Amygdala (tissue), 56 donors: Measurements from ENCODE around the gene FITM1.

Experiments
- DNase-seq, 56 donors: peaks; one replicate each; lab custom pipeline; 2025; lab: John Stamatoyannopoulos, UW

The FITM1 gene

DNA sequence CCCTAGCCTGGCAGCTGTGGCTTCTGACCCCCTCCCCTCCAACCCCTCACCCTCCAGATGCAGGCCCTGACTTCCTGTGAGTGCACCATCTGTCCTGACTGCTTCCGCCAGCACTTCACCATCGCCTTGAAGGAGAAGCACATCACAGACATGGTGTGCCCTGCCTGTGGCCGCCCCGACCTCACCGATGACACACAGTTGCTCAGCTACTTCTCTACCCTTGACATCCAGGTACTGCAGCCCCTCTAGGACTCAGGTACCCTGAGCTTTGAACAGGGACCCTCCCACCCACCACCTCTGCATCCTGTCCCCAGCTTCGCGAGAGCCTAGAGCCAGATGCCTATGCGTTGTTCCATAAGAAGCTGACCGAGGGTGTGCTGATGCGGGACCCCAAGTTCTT lies 24.6 kb downstream of the FITM1 start:
- no peak for DNase-seq

DNA sequence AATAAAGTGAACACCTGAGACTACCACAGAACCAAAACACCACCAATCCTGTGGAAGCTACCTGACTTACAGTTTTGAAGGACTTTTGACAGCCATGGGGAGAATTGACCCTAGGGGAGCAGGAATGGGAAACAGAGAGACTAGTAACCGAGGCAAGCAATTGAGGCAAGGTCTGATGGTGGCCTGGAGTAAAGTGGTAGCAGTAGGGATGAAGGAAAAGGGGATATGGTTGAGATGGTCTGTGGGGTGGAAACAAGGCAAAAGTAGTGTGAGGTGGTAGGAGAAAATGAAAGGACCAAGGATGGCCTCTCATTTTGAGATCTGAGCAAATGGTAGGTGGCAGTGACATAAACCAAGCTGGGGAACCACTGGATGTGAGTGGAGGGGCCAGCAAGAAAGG lies 26.4 kb downstream of the FITM1 start:
- DNase-seq: no peak

DNA sequence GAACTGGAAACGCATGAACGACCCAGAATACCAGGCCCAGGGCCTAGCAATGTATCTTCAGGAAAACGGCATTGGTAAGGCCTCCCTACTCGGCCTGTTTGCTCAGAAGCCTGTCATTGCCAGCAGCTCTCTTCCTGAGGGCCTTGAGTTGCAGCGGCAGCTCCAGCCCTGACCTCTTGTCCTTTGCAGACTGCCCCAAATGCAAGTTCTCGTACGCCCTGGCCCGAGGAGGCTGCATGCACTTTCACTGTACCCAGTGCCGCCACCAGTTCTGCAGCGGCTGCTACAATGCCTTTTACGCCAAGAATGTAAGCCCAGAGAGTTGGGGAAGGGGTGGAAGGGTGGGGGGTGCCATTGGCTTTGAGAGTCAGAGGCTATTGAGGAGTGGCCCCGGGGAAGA lies 26.9 kb downstream of the FITM1 start:
- DNase-seq: no peak

DNA sequence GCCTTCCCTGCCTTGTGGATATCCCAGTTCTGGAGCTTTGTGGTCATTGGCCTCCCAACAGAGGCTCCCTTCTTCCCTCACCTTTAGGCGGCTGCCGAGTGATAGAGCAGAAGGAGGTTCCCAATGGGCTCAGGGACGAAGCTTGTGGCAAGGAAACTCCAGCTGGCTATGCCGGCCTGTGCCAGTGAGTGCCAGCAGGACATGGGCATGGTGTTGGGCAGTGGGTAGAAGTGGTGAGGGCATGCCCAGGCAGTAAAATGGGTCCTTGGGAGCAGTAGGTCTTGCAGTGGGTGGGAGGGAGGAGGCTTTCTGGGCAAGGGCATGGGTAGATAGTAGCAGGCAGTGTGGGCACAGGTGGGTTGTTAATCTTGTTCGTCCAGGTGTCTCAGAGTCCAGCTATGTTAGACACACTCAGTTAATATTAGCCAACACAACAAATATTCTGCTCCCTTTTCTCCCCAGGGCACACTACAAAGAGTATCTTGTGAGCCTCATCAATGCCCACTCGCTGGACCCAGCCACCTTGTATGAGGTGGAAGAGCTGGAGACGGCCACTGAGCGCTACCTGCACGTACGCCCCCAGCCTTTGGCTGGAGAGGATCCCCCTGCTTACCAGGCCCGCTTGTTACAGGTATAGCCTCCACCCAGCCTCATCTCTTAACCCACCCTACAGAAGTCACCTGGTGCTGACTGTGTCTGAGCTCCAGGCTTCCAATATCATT lies 29.5 kb downstream of the FITM1 start:
- DNase-seq: no peak

DNA sequence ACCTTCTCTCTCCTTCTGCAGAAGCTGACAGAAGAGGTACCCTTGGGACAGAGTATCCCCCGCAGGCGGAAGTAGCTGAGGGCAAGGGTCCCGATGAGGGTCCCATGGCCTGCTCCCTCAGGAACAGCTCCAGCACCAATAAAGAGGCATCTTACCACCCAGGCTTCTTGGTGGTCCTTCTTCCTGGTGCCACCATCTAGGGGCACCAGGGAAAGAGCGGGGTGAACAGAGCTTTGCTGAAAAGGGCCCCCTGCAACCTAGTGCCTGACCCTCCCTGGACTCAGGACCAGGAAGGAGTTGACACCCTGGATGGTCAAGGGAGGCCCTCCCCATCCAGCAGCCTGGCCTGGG lies 30.0 kb downstream of the FITM1 start:
- DNase-seq: no peak

DNA sequence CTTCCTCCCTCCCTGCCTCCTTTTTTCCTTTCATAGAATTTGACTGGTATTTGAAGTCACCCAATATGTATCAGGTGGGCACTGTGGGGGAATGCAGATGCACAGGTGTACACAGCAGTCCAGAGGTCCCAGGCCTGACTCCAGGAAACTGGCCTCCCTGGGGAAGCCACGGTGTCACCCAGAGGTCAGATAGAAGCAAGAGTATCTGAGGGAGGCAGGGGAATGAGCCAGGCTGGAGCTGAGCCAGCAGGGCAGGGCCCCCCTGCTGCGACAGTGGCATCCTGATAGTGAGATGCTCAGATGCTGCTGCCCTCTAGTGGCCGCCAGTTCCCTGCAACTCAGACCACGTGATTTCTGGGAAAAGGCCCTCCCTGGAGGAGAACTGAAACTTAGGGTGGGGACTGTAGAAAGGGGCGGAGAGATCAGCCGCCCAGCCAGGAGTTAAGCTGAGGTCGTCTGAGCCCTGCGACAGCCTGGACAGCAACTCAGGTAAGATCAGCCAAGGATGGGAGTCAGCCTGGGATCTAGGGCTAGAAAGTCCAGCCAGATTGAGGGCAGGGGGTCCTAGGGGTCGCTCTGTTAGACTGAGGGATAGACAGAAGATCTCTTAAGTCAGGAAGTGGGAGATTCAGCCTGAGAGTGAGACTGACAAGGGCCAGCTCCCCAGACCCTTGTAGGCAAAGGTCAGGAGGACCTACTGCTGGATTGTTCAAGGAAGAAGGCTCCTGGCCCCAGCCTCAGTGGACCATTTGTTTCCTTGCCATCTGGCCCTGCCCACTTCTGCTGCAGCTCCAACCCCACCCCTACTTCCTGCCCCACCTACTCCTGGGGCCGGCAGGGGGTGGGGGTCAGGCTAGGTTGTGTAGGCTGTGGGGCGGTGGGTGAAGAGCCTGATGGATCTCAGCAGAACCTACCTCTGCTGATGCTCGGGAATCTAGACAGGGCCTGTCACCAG lies 30.7 kb downstream of the FITM1 start, which contains the start of gene IRF9:
Gene IRF9, plus strand, starts transcription at position 416 of the 955 bp plus-strand sequence. CDS start 880 bp downstream, outside the sequence.
- peak; percentile 68 to 98 (median 91) for DNase-seq

DNA sequence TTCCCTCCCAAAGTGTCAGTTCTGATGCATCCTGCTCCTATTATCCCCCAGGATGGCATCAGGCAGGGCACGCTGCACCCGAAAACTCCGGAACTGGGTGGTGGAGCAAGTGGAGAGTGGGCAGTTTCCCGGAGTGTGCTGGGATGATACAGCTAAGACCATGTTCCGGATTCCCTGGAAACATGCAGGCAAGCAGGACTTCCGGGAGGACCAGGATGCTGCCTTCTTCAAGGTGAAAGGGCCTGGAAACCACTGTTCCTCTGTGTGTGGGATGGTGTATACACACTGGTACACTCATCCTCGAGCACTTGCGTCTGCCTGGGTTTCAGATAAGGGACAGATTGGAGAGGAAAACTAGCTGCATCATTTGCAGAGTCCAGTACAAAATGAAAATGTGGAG lies 31.6 kb downstream of the FITM1 start:
- peak in 7 of 56 donors; percentile 10 to 28 (median 25) for DNase-seq

DNA sequence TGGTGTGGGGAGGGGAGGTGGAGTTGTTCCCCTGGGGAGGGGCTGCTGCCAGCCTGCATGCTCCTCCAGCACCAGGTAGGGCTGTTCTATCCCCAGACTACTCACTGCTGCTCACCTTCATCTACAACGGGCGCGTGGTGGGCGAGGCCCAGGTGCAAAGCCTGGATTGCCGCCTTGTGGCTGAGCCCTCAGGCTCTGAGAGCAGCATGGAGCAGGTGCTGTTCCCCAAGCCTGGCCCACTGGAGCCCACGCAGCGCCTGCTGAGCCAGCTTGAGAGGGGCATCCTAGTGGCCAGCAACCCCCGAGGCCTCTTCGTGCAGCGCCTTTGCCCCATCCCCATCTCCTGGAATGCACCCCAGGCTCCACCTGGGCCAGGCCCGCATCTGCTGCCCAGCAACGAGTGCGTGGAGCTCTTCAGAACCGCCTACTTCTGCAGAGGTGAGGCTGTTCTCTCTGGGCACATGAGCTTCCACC lies 34.1 kb downstream of the FITM1 start:
- no peak for DNase-seq

DNA sequence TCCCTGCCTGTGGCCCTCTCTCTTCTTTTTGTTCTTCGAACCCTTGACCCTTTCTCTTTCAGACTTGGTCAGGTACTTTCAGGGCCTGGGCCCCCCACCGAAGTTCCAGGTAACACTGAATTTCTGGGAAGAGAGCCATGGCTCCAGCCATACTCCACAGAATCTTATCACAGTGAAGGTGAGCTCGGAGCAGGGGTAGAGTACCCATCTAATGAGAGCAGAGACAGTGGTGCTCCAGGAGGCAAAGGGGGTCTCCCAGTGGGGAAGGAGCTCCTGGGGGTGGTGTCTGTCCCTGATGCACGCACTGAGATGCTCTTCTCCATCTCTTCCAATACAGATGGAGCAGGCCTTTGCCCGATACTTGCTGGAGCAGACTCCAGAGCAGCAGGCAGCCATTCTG lies 35.3 kb downstream of the FITM1 start:
- no peak for DNase-seq

DNA sequence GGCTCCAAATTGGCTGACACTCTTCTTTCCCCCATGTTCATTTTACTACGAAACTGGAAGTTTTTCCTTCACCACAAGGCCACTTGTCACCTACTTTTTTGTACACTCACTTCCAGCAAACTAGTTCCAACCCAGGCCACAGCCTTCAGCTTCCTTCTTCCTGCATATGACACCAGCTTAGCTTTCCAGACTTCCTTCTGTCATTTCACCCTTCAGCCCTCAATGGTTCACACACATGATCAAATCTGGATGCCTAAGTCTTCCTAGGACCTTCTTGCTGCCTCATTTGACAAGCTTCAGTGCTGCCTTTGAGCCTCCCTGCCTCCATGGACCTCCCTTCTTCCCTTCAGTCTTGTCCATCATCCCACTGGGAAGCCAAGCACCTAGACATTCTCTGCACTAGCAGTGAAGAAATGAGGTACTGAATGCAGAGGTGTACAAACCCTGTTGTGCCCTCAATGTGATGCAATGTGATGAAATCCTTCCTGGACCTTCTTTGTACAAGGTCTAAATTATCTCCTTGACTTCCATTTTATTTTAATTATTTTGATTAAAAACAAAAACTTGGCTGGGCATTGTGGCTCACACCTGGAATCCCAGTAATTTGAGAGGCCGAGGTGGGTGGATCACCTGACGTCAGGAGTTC lies 37.1 kb downstream of the FITM1 start:
- no peak for DNase-seq

DNA sequence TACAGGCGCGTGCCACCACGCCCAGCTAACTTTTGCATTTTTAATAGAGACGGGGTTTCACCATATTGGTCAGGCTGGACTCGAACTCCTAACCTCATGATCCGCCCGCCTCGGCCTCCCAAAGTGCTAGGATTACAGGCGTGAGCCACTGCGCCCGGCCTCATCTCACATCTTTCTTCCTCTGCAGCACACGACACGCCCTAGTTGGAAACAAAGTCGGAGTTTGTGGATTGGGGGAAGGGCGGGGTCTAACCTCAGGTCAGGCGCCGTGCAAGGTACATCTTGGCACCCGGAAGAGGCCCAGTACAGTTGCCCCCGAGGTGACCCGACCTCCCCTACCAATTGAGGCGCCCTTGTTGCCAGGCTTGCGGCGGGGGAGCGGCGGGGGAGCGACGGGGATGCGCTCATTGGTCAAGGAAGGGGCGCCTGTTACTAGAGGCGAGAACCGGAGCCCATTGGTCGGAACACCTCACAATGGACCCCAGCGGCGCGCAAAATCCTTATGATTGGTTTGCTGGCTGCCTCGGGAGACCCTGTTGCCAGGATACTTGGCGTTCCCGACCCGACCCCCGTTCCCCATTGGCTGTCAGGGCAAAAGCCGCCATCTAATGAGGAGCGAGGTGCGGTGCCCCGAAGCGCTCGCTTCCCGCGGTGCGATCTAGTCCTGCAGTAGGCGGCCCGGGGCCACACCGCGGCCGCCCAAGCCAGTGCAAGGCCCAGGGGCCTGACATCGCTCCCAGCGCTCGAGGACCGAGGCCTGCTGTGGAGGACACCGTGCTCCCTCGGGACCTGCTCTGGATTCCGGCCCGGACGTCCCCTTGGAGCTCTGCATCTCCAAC lies 41.2 kb downstream of the FITM1 start, which contains the start of gene REC8:
Gene REC8, plus strand, starts transcription at position 659 of the 839 bp plus-strand sequence. CDS start 473 bp downstream, outside the sequence.
- DNase-seq: peak; percentile 26 to 96 (median 90)

DNA sequence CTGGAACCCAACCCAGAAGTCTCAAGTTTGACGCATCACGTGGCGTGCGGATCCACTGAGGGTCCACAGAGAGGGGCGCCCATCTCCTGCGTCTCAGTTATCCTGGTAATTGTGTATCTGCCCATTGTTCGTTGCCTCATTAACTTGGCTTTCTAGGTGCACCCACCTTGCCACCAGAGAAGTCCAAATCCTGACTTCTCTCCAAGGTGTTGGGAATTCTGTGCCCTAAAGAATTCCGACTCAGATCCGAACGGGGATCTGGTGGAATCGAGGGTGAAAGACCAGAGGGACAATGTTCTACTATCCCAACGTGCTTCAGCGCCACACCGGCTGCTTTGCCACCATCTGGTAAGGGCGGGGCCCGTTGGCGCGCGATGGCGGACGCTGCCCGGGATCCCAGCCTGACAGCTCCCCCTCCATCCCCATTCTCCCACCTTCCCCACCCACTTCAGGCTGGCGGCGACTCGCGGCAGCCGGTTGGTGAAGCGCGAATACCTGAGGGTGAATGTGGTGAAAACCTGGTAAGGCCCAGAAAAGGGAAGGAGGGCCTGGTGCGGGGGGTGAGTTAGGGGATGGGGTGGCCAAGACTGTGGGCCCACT lies 41.9 kb downstream of the FITM1 start:
- DNase-seq: peak in 8 of 56 donors; percentile 16 to 48 (median 29)

DNA sequence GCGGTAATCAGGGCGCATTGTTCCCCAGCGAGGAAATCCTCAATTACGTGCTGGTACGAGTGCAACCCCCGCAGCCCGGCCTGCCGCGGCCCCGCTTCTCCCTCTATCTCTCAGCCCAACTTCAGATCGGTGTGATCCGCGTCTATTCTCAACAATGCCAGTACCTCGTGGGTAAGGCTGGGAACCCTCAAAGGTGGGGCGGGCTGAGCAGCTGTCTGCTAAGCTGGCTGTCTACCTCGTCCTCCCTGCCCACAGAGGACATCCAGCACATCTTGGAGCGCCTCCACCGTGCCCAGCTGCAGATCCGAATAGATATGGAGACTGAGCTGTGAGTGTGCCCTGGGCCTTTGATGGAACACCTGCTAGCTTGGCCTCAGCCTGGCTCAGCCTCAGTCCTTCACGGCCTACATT lies 42.4 kb downstream of the FITM1 start:
- DNase-seq: peak in 5 of 56 donors; percentile 3 to 43 (median 19)

DNA sequence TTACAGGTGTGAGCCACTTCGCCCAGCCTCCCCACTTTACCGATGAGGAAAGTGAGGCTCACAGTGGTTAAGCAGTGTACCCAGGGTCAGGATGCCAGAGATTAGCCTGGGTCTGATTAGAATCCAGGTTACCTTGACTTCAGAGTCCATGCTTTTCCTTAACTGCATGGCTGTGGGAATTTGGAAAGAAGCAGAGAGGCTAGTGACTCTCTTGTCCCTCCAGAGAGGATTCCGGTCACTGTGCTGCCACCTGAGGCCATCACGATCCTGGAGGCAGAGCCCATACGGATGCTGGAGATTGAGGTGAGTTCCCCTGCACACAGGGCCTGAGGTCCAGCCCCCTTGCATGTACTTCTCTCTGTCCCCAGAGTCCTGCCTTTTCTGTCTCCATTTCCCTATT lies 46.1 kb downstream of the FITM1 start:
- DNase-seq: no peak

DNA sequence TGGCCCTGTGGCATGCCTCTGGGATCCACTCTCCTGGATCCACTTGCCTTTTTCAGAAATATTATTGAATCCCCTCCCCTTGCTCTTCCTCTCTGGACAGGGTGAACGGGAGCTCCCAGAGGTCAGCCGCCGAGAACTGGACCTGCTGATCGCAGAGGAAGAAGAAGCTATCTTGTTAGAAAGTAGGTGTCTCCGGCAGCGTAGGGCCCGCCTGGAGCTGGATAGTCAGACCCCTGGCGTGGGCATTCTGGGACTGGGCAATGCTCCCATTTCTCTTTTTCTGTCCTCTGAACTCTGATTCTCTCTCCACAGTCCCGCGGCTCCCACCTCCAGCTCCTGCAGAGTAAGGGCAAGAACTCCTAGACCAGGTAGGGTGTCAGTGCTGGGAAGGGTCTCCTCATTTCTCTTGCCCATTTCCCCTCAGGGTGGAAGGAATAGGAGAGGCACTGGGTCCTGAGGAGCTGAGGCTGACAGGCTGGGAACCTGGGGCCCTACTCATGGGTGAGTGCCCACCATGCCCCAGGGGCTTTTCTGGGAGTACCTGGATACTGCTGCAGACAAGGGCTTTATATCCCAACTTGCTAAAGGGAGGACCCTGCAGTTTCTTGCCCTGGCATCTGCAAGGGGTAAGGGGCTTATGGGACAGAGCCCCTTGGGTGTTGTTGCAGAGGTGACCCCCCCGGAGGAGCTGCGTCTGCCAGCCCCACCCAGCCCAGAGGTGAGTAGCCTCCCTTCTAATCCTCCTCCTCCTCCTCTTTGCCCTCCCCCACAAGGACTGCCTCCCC lies 46.8 kb downstream of the FITM1 start:
- DNase-seq: no peak

DNA sequence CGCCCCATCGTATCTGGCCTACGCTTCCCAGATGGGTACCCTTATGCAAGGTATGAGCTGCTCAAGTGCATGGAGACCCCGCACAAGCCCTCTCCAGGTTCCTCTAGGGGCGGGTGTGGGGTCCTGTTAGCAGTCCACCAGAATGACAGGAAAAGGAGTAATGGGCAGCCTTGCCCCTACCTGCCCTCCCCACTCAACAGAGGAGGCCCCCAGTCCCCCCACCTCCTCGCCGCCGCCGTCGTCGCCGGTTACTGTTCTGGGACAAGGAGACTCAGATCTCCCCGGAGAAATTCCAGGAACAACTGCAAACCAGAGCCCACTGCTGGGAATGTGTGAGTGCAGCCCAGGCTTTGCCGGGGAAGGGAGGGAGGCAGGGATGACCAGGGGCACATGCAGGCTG lies 47.4 kb downstream of the FITM1 start:
- no peak for DNase-seq

DNA sequence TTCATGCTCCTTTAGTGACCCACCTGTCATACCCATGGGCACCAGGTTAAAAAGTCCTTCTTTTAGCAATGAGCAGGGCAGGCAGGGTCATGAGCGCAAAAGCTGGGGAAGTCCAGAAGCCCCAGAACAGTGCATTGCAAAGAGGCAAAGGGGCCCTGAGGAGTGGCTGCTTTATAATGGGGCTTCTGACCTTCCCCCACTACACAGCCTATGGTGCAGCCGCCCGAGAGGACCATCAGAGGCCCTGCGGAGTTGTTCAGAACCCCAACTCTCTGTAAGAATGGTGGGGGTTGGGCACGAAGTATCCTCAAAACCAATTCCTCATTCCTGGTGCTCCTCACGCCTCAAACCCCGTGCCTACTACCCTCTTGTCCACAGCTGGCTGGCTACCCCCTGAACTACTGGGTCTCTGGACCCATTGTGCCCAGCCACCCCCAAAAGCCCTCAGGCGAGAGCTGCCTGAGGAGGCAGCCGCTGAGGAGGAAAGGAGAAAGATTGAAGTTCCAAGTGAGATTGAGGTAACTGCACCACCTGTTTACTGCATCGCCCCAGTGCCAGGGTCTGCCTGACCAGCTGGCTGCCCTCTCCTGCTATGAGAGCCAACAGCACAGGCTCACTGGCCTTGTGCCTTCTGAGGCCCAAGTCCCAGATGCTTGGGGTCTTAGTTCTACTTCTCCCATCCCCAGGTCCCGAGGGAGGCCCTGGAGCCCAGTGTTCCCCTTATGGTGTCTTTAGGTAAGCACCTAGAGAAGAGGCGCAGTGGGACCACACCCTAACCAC lies 48.1 kb downstream of the FITM1 start:
- DNase-seq: no peak
